Central memory CD8-positive, alpha-beta T cell (primary cell): ENCODE measurements around the gene ADCY2.

ENCODE experiments used
- ATAC-seq: fragments of 150-1000 bp; cut with Tn5 transposase; replicated peaks from 2 replicates; pipeline ENCODE4 v1.10.0; 2022; ENCODE audit warnings: mild to moderate bottlenecking, moderate FRiP score, moderate number of reproducible peaks; ENCODE audit not compliant: poor library complexity, severe bottlenecking; ENCODE audit errors: extremely low read depth
- DNase-seq, 2 donors: peaks; one replicate each; pipeline ENCODE4 v3.0.0; 2021; ENCODE audit warnings: low spot score in 2 of 2
- H3K27ac Mint-ChIP-seq: one replicate; pipeline ENCODE4 v1.8.0; 2022; ENCODE audit warnings: low read depth, mild to moderate bottlenecking, moderate library complexity, mixed read lengths
- H3K27me3 Mint-ChIP-seq: one replicate; pipeline ENCODE4 v1.8.0; 2022; ENCODE audit warnings: mixed read lengths
- H3K36me3 Mint-ChIP-seq: one replicate; pipeline ENCODE4 v1.8.0; 2022; ENCODE audit warnings: mild to moderate bottlenecking, moderate library complexity, mixed read lengths; ENCODE audit not compliant: insufficient read depth
- H3K4me1 Mint-ChIP-seq: one replicate; pipeline ENCODE4 v1.8.0; 2022; ENCODE audit warnings: mixed read lengths
- H3K4me3 Mint-ChIP-seq: one replicate; pipeline ENCODE4 v1.8.0; 2022; ENCODE audit warnings: mild to moderate bottlenecking, moderate library complexity, mixed read lengths
- H3K9me3 Mint-ChIP-seq: one replicate; pipeline ENCODE4 v1.8.0; 2022; ENCODE audit warnings: mixed read lengths

ADCY2 gene

DNA sequence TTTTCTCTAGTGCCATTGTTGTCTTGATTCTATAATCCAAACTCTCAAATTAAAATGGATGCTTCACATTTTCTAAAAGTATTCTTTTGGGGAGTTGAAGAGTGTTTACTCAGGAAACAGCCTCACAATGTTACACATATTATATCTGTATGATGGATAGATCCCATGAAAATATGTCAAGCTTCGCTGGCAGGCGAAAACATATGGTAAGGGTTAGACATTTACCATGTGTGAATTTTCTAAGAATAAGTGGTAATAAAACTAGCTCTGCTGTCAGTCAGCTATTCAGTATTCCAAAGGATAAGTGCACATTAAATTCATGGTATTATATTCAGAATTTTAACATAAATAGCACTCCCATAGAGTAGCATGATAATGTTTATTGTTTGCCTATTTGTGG lies 13.3 kb upstream of the ADCY2 start:
- no peaks in the 10 kb centered on the region for H3K36me3 Mint-ChIP-seq

DNA sequence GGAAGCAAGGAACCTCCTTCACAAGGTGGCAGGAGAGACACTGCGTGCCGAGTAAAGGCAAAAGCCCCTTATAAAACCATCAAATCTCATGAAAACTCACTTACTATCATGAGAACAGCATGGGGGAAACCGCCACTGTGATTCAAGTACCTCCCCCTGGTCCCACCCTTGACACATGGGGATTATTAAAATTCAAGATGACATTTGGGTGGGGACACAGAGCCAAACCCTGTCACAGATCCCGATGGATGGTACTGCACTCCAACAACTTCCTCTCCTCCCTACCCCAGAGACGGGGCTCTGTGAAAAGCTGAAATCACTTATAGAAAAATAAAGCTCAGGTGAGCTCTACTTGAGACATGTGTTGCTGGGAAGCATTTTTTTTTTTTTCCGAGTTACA lies 10.3 kb upstream of the ADCY2 start:
- no peak overlapping the region for H3K27ac Mint-ChIP-seq
- no peak overlapping the region for H3K4me3 Mint-ChIP-seq
- DNase-seq, result no peak
- H3K27me3 Mint-ChIP-seq, result no peaks in the 10 kb centered on the region
- H3K36me3 Mint-ChIP-seq, result no peaks in the 10 kb centered on the region
- H3K9me3 Mint-ChIP-seq, result peaks cover 4% of the 10 kb centered on the region
- no peak for ATAC-seq
- no peaks in the 10 kb centered on the region for H3K4me1 Mint-ChIP-seq

More for the DNA sequence above, 13.3 kb upstream of the ADCY2 start:
- H3K27ac Mint-ChIP-seq, result no peak overlapping the region
- H3K27me3 Mint-ChIP-seq, result no peaks in the 10 kb centered on the region
- no peak overlapping the region for H3K4me3 Mint-ChIP-seq
- ATAC-seq (no peak), DNase-seq (no peak)
- H3K4me1 Mint-ChIP-seq, result no peaks in the 10 kb centered on the region
- peaks cover 7% of the 10 kb centered on the region for H3K9me3 Mint-ChIP-seq

DNA sequence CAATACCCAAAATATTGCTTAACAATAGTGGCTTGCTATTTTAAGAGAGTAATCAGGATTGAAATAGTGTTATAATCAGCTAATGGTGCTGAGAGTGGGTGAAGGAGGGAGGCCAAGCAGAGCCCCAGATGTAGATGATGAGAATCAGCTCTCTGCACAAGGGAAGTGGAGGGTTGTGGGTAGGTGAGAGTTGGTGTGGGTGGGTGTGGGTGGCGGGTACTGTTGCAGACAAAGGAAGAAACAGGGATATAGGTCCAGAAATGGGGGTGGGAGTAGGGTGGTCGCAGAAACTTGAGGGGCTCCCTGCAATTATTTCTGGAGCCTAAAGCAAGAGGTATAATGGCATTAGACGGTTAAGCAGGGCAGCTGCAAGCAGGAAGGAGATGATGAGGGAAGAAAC lies 7.4 kb upstream of the ADCY2 start:
- Mint-ChIP-seq H3K4me1 (no peaks in the 10 kb centered on the region), H3K27ac (no peak overlapping the region), H3K27me3 (peaks cover 5% of the 10 kb centered on the region), H3K4me3 (no peak overlapping the region), H3K9me3 (no peaks in the 10 kb centered on the region), H3K36me3 (no peaks in the 10 kb centered on the region)
- ATAC-seq, result no peak
- DNase-seq, result no peak

GRCh38 chr5:7391215-7391614 lies 4.7 kb upstream of the ADCY2 start:
- H3K36me3 Mint-ChIP-seq, result no peaks in the 10 kb centered on the region
- DNase-seq (no peak), ATAC-seq (no peak)
- H3K4me3 Mint-ChIP-seq, result no peak overlapping the region
- H3K4me1 Mint-ChIP-seq, result no peaks in the 10 kb centered on the region
- H3K27ac Mint-ChIP-seq, result no peak overlapping the region
- peaks cover 13% of the 10 kb centered on the region for H3K27me3 Mint-ChIP-seq
- no peaks in the 10 kb centered on the region for H3K9me3 Mint-ChIP-seq

DNA sequence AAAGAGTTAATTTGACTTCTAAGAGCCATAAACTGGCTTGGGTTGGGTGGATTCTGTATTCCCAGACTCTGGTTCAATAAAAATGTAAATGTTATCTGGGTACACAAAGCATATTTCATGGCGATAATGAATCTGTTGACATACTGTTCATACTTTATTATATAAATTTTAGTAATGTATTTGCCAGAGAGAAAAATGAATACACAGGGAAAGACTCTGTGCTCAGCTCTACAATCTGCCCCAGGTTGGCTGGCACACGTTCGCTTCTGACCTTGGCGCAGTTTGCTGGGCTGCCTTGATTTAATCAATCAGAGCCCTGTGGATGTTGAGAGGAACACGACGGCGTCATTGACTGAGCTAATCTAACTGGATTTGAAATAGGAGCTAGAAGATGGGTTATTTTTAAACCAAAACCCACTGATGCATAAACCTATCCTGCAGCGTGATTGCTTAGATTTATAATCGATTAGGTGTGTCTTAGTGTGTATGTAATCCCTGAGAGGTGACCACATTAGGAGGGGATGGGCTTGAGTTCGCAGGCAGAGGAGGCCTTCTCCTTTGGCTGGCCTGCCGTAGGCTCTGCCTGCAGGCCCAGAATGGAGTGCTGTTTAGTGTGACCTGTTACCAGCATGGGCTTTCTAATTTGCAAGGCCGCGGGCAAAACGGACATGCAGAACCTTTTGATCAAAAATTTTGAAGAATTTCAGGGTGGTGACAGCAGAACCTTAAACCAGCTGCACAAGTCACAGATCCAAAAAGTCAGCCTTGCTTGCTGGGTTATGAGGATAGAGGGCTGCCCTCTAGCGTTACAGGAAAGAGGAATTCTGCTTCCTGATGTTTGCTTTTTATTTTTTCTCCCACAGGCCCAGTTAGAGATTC lies 3.9 kb upstream of the ADCY2 start:
- H3K36me3 Mint-ChIP-seq, result no peaks in the 10 kb centered on the region
- ATAC-seq (no peak), DNase-seq (no peak)
- no peaks in the 10 kb centered on the region for H3K4me1 Mint-ChIP-seq
- peaks cover 18% of the 10 kb centered on the region for H3K27me3 Mint-ChIP-seq
- no peaks in the 10 kb centered on the region for H3K9me3 Mint-ChIP-seq
- no peak overlapping the region for H3K4me3 Mint-ChIP-seq
- H3K27ac Mint-ChIP-seq, result no peak overlapping the region

GRCh38 chr5:7392693-7393024 lies 3.3 kb upstream of the ADCY2 start:
- Mint-ChIP-seq H3K4me1 (no peaks in the 10 kb centered on the region), H3K27me3 (peaks cover 20% of the 10 kb centered on the region), H3K9me3 (no peaks in the 10 kb centered on the region), H3K4me3 (no peak overlapping the region), H3K36me3 (no peaks in the 10 kb centered on the region), H3K27ac (no peak overlapping the region)
- DNase-seq (no peak), ATAC-seq (no peak)

DNA sequence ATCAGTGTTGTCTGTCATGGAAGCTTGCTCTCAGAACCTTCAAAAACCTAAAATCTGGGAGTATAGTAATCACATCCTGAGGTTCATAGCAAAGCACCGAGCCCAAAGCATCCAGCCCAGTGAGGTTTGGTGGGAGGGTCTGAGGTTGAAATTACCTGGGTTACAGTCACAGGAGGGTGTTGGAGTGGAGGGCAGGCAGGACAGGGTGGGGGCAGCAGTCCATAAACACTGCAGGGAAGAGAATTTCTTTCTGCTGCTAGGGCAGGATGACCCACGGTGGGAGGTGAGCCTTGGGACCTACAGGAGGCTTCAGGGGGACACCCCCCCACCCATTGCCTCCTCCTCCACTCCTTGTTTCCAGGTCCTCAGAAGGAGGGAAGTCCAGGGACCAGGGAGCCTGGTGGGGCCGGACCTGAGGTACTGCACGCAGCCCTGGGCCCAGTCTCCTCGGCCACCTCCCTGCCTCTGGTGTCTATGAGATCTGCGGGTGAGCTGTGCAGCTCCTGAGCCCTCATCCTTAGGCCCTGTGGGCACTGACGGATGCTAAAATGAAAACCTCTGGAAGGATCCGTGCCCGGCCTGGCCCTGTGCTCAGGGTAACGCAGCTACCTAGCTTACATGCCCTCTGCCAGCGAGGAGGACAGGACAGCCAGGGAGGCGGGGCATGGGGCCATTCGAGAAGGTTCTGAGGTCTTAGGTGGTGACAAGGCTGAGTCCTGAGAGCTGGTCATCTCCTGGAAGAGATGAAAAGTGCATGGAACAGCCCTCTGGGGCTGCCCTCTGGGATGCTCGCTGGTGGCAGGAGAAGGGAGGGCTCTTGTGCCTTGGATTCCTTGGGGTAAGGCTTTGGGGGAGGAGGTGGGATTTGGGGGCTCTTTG lies 1.8 kb upstream of the ADCY2 start:
- H3K9me3 Mint-ChIP-seq, result no peaks in the 10 kb centered on the region
- peaks cover 20% of the 10 kb centered on the region for H3K27me3 Mint-ChIP-seq
- H3K27ac Mint-ChIP-seq, result no peak overlapping the region
- no peaks in the 10 kb centered on the region for H3K36me3 Mint-ChIP-seq
- ATAC-seq (no peak), DNase-seq (no peak)
- no peak overlapping the region for H3K4me3 Mint-ChIP-seq
- no peaks in the 10 kb centered on the region for H3K4me1 Mint-ChIP-seq

GRCh38 chr5:7394889-7395431 lies 978 bp upstream of the ADCY2 start:
- Mint-ChIP-seq H3K9me3 (no peaks in the 10 kb centered on the region), H3K4me1 (no peaks in the 10 kb centered on the region), H3K27ac (no peak overlapping the region), H3K4me3 (no peak overlapping the region), H3K36me3 (no peaks in the 10 kb centered on the region), H3K27me3 (peaks cover 20% of the 10 kb centered on the region)
- DNase-seq, result no peak
- ATAC-seq, result no peak

DNA sequence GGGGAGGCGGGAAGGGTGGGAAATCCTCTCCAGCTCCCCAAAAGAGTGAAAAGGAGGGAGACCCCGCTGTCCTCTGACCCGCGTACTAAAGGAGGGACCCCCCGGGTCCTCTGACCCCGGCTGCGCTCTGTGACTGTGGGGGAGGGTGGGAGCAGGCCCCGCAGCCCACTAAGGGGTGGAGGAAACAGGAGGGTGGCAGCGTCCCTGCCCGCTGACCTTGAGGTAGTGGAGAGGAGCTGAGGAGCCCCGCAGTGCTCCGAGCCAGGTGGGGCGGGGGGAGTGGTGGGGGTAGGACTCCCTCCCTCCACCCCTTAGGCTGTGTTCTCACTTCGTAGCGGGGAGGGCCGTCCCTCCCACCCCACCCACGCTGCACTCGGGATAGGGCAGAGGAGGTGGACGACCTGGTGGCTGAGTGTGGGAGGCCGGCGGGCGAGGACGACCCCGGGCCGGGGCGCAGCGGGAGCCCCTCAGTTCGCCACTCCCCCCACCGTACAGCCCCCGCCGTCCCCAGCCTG lies 449 bp upstream of the ADCY2 start:
- Mint-ChIP-seq H3K4me1 (no peaks in the 10 kb centered on the region), H3K27me3 (peaks cover 20% of the 10 kb centered on the region)

DNA sequence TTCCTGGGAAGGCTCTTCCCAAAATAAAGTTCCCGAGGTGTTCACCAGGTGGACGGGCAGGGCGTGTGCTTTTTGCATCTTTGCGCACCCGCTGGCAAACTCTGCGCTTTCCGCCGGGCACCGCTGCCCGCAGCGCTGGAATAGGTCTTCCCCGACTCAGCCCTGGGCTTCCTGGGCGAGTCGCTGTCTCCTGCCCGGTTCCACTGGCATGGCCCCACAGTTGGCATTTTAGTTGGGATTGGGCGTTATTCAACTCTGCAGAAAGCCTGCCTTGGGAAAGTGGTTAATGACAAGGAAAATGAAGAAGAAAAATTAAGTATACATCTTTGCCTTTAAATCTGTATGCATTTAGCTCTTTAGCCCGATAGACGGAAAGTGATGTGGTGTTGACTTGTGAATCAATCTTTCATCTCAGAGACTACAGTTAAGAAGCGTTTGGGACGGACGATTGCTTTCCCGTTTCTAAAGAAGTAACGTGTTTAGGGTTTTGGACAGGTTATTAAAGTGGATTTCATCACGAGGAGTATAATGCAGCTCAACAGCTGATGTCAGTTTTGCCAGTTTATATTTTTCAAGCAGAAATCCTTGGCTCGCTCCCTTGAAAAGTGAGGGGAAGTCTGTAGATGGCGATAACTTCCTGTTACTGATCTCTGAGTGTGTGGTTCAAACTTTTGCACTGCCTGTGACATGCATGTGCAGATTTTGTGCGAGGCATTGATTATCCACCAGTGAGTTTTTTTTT lies 946 bp downstream of the ADCY2 start:
- no peak for ATAC-seq
- Mint-ChIP-seq H3K27me3 (peaks cover 20% of the 10 kb centered on the region), H3K9me3 (no peaks in the 10 kb centered on the region), H3K4me1 (no peaks in the 10 kb centered on the region), H3K27ac (no peak overlapping the region), H3K4me3 (no peak overlapping the region), H3K36me3 (no peaks in the 10 kb centered on the region)
- DNase-seq, result no peak

More for the DNA sequence above, 449 bp upstream of the ADCY2 start:
- Mint-ChIP-seq H3K27ac (no peak overlapping the region), H3K4me3 (no peak overlapping the region), H3K36me3 (no peaks in the 10 kb centered on the region), H3K9me3 (no peaks in the 10 kb centered on the region)
- ATAC-seq (no peak), DNase-seq (no peak)

GRCh38 chr5:7397937-7398336 lies 2.0 kb downstream of the ADCY2 start:
- H3K27me3 Mint-ChIP-seq, result peaks cover 20% of the 10 kb centered on the region
- no peak overlapping the region for H3K27ac Mint-ChIP-seq
- H3K4me1 Mint-ChIP-seq, result no peaks in the 10 kb centered on the region
- no peaks in the 10 kb centered on the region for H3K9me3 Mint-ChIP-seq
- no peak for ATAC-seq
- no peak overlapping the region for H3K4me3 Mint-ChIP-seq
- no peaks in the 10 kb centered on the region for H3K36me3 Mint-ChIP-seq
- no peak for DNase-seq

DNA sequence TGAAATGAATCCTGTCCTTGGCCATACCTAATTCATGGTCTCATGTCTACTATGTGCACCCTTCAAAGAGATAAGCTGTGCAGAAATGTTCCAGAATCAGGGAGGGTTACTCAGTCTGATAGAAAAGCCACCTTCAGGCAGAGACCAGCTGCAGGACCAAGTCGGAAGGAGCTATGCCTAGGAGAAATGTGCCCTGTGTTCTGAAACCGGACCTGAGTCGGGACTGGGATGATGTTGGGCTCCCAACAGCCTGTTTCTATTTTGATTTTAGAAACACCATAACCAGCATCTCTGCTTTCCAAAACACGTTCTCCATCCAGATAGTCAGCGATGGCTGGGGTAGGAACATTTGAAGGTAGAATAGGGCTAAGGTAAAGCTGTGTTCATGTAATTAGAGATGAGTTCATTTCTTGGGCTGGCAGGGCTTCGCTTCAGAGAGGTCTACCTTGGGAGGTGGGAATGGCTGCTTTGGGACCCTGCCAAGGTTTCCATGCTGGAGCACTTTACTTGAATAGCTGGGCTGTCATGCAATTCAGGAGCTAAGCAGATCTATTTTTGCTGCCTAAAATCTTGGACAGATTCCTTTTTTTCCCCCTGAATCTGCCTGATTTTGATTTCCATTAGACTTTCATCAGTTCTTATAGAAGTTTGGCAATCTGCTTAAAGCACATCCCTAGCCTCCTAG lies 2.8 kb downstream of the ADCY2 start:
- Mint-ChIP-seq H3K9me3 (no peaks in the 10 kb centered on the region), H3K27me3 (peaks cover 13% of the 10 kb centered on the region), H3K4me1 (no peaks in the 10 kb centered on the region), H3K4me3 (no peak overlapping the region), H3K36me3 (no peaks in the 10 kb centered on the region), H3K27ac (no peak overlapping the region)
- no peak for ATAC-seq
- no peak for DNase-seq
